A549 (cell line): ENCODE results near the gene GALP.

Source experiments
- CTCF ChIP-seq: fragments of >200 bp; sonication (Bioruptor Twin); formaldehyde crosslinking; IDR thresholded peaks from 3 replicates; pipeline ENCODE4 v1.5.1; 2016
- RFX5 ChIP-seq: fragments of 450-650 bp; IDR thresholded peaks from 2 replicates; pipeline ENCODE4 v1.7.1; 2014; ENCODE audit warnings: antibody characterized with exemption, mild to moderate bottlenecking, moderate library complexity

GRCh38 chr19:56152644-56153043 is 23.2 kb upstream of the GALP start:
- no peak for TF ChIP-seq CTCF
- TF ChIP-seq RFX5 = no peak
